Glutamatergic neuron (in vitro differentiated cells): ENCODE measurements around the gene ZNF462. TPM values are rescaled to one million over a fixed set of nuclear protein-coding genes. Genes with fewer than 3 reads are reported as not detected.

Experiments used
- DNase-seq: peaks from one replicate; pipeline ENCODE4 v3.0.0; 2022
- H3K27ac Mint-ChIP-seq: one replicate; pipeline ENCODE4 v1.8.0; 2020; ENCODE audit warnings: mild to moderate bottlenecking, mixed read lengths, inconsistent platforms; ENCODE audit not compliant: unreplicated experiment
- H3K27me3 Mint-ChIP-seq: one replicate; pipeline ENCODE4 v1.8.0; 2020; ENCODE audit warnings: mild to moderate bottlenecking, moderate library complexity, mixed read lengths, inconsistent platforms; ENCODE audit not compliant: unreplicated experiment
- H3K36me3 Mint-ChIP-seq: one replicate; pipeline ENCODE4 v1.8.0; 2020; ENCODE audit warnings: mild to moderate bottlenecking, mixed read lengths, inconsistent platforms; ENCODE audit not compliant: unreplicated experiment
- H3K4me1 Mint-ChIP-seq: one replicate; pipeline ENCODE4 v1.8.0; 2020; ENCODE audit warnings: mild to moderate bottlenecking, low read depth, mixed read lengths, inconsistent platforms; ENCODE audit not compliant: unreplicated experiment
- H3K4me3 Mint-ChIP-seq: one replicate; pipeline ENCODE4 v1.8.0; 2020; ENCODE audit warnings: mild to moderate bottlenecking, mixed read lengths, inconsistent platforms; ENCODE audit not compliant: unreplicated experiment
- H3K9me3 Mint-ChIP-seq: one replicate; pipeline ENCODE4 v1.8.0; 2020; ENCODE audit warnings: mild to moderate bottlenecking, moderate library complexity, mixed read lengths, inconsistent platforms; ENCODE audit not compliant: unreplicated experiment
- total RNA-seq: library from RNA; stranded (reverse); fragmentation: NEBNext Ultra II Directional; extraction: Animal tissue kit (Norgen Biotek cat#: 25700); gene quantifications from one replicate; pipeline ENCODE4 v1.2.1, GENCODE V29; 2021; ENCODE audit not compliant: unreplicated experiment
- TF ChIP-seq, protein P1 (sequence below): fragments of 200-600 bp; sonication (generic); IDR thresholded peaks from one replicate; pipeline ENCODE4 v1.5.0; 2021; ENCODE audit not compliant: partially characterized antibody, unreplicated experiment

ZNF462 gene
- total RNA-seq, 1 donor from 2014 or later = 259 TPM

DNA sequence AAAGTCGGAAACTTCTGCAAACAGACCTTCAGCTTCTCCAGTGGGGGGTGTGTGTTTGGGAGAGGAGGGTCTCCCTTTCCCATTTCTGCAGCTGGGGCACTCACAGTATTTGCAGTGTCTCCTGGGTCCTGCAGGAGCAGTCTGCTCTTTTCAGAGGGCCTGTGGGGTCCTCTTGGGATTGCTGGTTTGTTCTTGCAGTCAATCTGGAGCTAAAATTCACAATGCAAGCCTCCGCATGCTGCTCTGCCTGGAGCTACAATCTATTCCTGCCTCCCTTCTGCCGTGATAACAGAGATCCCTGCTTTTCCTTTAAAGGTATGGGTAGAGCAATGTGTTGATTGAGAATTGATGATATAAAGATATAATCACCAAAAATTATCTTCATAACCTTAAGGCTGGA, 43.2 kb downstream of the ZNF462 start:
- DNase-seq = peak; percentile 65
- H3K36me3 Mint-ChIP-seq = peaks cover 15% of the 10 kb centered on the region
- peaks cover 39% of the 10 kb centered on the region for H3K4me1 Mint-ChIP-seq
- peaks cover 11% of the 10 kb centered on the region for H3K9me3 Mint-ChIP-seq
- TF ChIP-seq, protein P1, sequence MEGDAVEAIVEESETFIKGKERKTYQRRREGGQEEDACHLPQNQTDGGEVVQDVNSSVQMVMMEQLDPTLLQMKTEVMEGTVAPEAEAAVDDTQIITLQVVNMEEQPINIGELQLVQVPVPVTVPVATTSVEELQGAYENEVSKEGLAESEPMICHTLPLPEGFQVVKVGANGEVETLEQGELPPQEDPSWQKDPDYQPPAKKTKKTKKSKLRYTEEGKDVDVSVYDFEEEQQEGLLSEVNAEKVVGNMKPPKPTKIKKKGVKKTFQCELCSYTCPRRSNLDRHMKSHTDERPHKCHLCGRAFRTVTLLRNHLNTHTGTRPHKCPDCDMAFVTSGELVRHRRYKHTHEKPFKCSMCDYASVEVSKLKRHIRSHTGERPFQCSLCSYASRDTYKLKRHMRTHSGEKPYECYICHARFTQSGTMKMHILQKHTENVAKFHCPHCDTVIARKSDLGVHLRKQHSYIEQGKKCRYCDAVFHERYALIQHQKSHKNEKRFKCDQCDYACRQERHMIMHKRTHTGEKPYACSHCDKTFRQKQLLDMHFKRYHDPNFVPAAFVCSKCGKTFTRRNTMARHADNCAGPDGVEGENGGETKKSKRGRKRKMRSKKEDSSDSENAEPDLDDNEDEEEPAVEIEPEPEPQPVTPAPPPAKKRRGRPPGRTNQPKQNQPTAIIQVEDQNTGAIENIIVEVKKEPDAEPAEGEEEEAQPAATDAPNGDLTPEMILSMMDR = no peak
- no peaks in the 10 kb centered on the region for H3K27me3 Mint-ChIP-seq
- peak overlapping the region; percentile 78 for H3K27ac Mint-ChIP-seq
- peak overlapping the region; percentile 79 for H3K4me3 Mint-ChIP-seq

DNA sequence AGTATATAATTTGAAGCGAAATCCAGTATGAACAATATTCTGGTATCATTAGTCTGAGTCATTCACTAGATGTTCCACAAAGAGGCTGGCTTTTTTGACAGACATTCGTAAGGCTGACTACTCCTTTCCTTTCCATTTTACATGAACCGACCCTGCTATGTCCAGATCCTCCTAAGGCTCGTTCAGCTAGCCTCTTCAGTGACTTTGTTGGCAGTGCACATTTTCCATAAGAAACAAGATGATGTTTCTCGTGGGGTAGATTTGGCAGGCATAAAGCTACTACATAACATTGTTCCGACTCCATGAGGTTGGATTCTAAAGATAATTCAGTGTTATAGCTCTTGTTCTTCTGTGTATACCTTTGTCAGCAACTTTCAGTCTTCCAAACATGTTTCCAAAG, 49.0 kb downstream of the ZNF462 start:
- Mint-ChIP-seq H3K9me3 (no peaks in the 10 kb centered on the region), H3K27me3 (no peaks in the 10 kb centered on the region), H3K4me3 (no peak overlapping the region), H3K27ac (peak overlapping the region; percentile 3), H3K36me3 (no peaks in the 10 kb centered on the region), H3K4me1 (peaks cover 39% of the 10 kb centered on the region)
- no peak for DNase-seq
- TF ChIP-seq, protein P1 = no peak

DNA sequence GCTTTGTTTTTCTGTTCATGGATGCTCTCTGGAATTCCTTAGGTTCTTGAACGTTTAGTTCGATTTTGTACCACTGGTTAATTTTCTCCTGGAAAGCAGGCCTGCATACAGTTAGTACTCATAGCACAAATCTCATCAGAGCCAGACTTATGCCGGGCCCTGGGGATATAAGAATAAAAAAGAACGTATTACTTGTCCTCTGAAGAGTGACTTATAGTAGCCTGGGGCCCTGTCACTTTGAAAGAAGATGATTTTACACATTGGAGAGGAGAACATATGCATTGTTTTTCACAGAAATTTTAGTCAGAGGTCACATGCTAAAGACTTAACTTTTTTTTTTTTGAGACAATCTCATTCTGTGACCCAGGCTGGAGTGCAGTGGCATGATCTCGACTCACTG, 50.3 kb downstream of the ZNF462 start:
- TF ChIP-seq, protein P1 = no peak
- H3K36me3 Mint-ChIP-seq = no peaks in the 10 kb centered on the region
- peaks cover 31% of the 10 kb centered on the region for H3K4me1 Mint-ChIP-seq
- H3K9me3 Mint-ChIP-seq = no peaks in the 10 kb centered on the region
- no peak for DNase-seq
- no peak overlapping the region for H3K4me3 Mint-ChIP-seq
- H3K27ac Mint-ChIP-seq = no peak overlapping the region
- H3K27me3 Mint-ChIP-seq = no peaks in the 10 kb centered on the region

DNA sequence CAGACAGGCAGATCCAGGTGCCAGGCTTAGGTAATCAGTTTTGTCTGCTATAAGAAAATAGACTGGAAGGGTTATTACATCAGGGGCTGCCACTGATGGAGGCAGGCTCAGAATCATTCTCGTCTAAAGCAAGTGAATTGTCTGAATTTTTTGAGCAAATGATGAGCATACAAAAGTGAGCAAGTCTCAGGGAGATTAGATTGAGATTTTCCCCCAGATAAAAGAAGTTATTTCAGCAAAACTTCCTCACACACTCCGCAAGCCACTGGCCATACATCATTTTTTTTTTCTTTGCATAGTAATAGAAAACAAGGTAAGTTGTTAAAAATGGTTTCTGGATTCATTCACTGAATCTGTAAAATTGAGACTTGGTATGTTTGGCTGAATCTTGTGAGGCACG, 52.9 kb downstream of the ZNF462 start:
- no peak overlapping the region for H3K4me3 Mint-ChIP-seq
- H3K4me1 Mint-ChIP-seq = peaks cover 45% of the 10 kb centered on the region
- TF ChIP-seq, protein P1 = no peak
- no peak overlapping the region for H3K27ac Mint-ChIP-seq
- H3K27me3 Mint-ChIP-seq = no peaks in the 10 kb centered on the region
- H3K36me3 Mint-ChIP-seq = no peaks in the 10 kb centered on the region
- DNase-seq = no peak
- no peaks in the 10 kb centered on the region for H3K9me3 Mint-ChIP-seq

DNA sequence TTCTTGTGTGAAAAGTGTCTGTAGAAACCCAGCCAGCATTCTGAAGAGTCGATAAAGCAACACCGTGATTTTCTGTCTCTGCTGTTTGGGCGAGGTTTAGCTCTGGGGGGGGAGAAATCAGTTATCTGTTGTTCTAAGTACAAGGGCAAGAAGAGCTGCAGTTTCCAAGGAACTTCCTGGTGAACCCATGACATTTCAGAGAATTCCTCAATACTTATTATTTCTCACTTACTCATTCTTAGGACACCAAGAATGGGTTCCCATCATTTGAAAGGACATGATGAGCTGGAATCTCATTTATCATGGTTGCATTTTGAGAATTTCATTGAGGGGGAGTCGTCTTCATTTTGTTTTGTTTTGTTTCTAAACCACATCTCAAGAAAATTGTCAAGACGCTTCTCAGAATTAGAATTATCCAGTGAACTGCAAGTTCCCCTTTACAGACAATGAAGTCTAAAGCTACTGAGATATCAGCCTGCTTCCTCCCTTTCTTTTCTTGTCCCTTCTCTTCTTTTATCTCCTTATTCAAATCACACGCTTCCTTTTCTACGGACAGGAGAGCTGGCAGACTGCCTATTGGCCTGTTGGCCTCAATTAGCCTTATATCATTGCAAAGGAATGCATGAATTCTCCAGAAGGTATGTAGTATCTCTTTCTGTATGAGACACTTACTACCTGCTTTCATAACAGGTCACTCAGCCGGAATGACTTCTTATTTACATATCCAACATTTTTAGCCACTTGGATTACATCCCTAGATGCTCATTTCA, 53.7 kb downstream of the ZNF462 start:
- peaks cover 3% of the 10 kb centered on the region for H3K9me3 Mint-ChIP-seq
- peaks cover 53% of the 10 kb centered on the region for H3K4me1 Mint-ChIP-seq
- peaks cover 5% of the 10 kb centered on the region for H3K27me3 Mint-ChIP-seq
- no peak overlapping the region for H3K4me3 Mint-ChIP-seq
- no peaks in the 10 kb centered on the region for H3K36me3 Mint-ChIP-seq
- no peak for DNase-seq
- TF ChIP-seq, protein P1 = no peak
- no peak overlapping the region for H3K27ac Mint-ChIP-seq
